ENCODE results near the gene MIB1. TPM values are rescaled to one million over a fixed set of nuclear protein-coding genes. Genes with fewer than 3 reads are reported as not detected.
A peak's percentile ranks its signal among the peaks of the same experiment; 100 is the strongest.

Gene MIB1
- total RNA-seq, 1 donor from 2014 or later: 11.0 TPM

DNA sequence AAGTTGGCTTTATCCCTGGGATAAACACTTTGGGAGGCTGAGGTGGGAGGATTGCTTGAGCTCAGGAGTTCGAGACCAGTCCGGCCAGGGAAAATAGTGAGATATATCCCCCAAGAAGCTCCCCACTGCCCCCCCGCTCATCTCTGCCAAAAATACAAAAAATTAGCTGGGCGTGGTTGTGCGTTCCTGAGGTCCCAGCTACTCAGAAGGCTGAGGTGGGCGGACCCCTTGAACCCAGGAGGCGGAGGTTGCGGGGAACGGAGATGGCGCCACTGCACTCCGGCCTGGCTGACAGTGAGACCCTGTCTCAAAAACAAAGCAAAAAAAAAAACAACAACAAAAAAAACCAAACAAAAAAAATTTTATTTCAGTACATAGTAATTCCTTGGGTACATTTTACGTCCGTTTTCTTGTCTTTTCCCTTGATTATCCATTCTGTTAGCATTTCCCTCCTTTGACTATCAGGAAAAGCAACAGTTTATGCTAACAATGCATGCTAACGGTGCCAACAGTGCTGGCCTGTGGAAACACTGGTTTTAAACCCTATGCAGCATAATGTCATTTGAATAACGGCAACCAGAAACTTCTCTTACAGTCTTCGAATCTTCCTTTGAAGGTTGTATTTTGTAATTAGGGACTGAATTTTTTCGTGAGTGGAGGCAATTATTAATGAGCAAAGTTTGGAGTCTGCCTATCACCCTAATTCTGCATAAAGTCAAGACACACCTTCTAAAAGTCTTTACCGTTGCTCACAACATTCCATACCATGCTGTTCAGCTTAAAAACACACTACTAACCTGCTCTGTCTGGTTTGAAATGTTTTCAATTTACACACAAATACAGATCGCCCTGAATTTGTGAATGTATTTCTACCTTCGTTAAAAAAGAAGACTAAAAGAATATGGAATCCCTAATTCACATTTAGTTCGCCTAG lies 721 bp upstream of the MIB1 start:
- Histone ChIP-seq H3K4me3 (peak overlapping the region; percentile 29 to 42), H3K4me1 (peaks cover 0 to 5% of the 10 kb centered on the region in 2 donors), H3K36me3 (no peaks in the 10 kb centered on the region), H3K9me3 (peaks cover 0 to 5% of the 10 kb centered on the region in 2 donors), H3K27me3 (no peaks in the 10 kb centered on the region), H3K27ac (peak overlapping the region; percentile 48 to 96)
- no peak for DNase-seq (ENCODE audit: low spot score in 2 of 2)
- intact Hi-C loops (cut with DNase I): loop anchor here (1.0 to 10.0 kb wide), 3 partner anchors 36 to 425 kb away; partner anchors contain the start of genes ABHD3 and GATA6
- TF ChIP-seq, protein P1, sequence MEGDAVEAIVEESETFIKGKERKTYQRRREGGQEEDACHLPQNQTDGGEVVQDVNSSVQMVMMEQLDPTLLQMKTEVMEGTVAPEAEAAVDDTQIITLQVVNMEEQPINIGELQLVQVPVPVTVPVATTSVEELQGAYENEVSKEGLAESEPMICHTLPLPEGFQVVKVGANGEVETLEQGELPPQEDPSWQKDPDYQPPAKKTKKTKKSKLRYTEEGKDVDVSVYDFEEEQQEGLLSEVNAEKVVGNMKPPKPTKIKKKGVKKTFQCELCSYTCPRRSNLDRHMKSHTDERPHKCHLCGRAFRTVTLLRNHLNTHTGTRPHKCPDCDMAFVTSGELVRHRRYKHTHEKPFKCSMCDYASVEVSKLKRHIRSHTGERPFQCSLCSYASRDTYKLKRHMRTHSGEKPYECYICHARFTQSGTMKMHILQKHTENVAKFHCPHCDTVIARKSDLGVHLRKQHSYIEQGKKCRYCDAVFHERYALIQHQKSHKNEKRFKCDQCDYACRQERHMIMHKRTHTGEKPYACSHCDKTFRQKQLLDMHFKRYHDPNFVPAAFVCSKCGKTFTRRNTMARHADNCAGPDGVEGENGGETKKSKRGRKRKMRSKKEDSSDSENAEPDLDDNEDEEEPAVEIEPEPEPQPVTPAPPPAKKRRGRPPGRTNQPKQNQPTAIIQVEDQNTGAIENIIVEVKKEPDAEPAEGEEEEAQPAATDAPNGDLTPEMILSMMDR (IDR thresholded peaks at IDR 0.05): no peak

DNA sequence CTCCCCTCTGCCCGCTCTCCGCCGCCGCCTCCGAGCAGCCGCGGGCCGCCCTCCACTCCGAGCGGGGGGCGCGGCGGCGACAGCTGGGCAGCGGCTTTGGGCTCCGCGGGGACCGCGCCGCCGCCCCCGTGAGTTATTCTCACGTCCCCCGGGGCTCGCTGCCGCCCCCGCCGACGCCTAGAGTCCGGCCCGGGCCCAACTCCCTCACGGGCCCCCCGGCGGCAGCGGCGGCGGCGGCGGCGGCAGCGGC lies 645 bp downstream of the MIB1 start:
- no peak for DNase-seq (ENCODE audit: low spot score in 2 of 2)

DNA sequence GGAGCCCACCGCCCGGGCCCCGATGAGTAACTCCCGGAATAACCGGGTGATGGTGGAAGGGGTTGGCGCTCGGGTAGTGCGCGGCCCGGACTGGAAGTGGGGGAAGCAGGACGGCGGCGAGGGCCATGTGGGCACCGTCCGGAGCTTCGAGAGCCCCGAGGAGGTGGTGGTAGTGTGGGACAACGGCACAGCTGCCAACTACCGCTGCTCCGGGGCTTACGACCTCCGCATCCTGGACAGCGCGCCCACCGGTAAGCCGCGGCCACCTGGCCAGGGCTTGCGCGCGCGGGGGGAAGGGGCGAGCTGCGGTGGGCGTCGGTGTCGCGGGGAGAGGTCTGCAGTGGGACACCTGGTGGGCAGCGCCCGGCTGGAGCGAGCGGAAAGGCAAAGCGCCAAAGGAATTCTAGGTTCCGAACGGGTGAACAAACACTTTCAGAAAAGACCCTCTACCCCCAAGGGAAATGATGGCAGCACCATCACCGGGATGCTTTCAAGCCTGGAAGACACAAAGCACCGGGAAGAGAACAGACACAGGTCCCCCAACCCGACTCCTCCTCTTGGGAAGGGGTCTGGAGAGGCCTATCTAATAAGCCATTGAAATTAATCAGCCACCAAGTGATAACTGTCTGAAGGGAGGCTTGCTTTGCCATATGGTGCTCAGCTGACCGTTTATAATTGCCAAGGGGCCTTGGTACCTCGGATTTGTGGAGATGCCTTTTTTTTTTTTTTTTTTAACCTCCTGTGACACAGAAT lies 1.1 kb downstream of the MIB1 start:
- no peaks in the 10 kb centered on the region for H3K36me3 ChIP-seq
- H3K4me3 ChIP-seq: peak overlapping the region; percentile 76 to 88
- peak overlapping the region; percentile 96 to 99 for H3K27ac ChIP-seq
- H3K4me1 ChIP-seq: peaks cover 0 to 5% of the 10 kb centered on the region in 2 donors
- intact Hi-C loops (cut with DNase I): loop anchor here (1.0 to 10.0 kb wide), 2 partner anchors 141 to 423 kb away; partner anchors contain the start of genes ESCO1 and GATA6
- H3K9me3 ChIP-seq: no peaks in the 10 kb centered on the region
- TF ChIP-seq, protein P1 (IDR thresholded peaks at IDR 0.05): peak in 1 of 3 experiments; percentile 2
- H3K27me3 ChIP-seq: no peaks in the 10 kb centered on the region
- peak in 1 of 2 donors; percentile 68 for DNase-seq (ENCODE audit: low spot score in 2 of 2)

More for the DNA sequence above, 645 bp downstream of the MIB1 start:
- TF ChIP-seq, protein P1 (IDR thresholded peaks at IDR 0.05): no peak
- H3K4me3 ChIP-seq: peak overlapping the region; percentile 76 to 88
- H3K27ac ChIP-seq: peak overlapping the region; percentile 96 to 99
- intact Hi-C loops (cut with DNase I): loop anchor here (1.0 to 10.0 kb wide), 2 partner anchors 141 to 424 kb away; partner anchors contain the start of genes ESCO1 and GATA6
- peaks cover 0 to 4% of the 10 kb centered on the region in 2 donors for H3K9me3 ChIP-seq
- no peaks in the 10 kb centered on the region for H3K36me3 ChIP-seq
- H3K27me3 ChIP-seq: no peaks in the 10 kb centered on the region
- H3K4me1 ChIP-seq: peaks cover 0 to 5% of the 10 kb centered on the region in 2 donors

DNA sequence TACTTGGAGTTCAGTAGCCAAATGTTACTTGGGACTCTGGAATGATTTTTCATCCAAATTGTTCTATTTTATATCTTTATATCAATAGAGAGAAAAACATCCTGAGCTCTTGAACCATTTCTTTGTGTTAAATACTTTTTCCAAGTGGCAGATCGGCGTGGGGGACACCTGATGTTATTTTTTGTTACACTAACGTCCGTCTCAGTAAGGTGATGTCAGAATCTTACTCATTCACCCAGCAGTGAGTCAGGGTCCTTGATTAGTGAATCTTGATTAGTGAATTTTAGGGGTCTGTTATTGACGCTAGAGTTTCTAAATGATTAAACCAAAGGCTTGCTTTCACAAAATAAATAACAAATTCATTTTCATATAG lies 1.7 kb downstream of the MIB1 start:
- intact Hi-C loops (cut with DNase I): loop anchor here (10.0 kb wide), 1 partner anchor 422 kb away; the partner anchor contains the start of gene GATA6
- H3K36me3 ChIP-seq: no peaks in the 10 kb centered on the region
- H3K9me3 ChIP-seq: no peaks in the 10 kb centered on the region
- DNase-seq (ENCODE audit: low spot score in 2 of 2): no peak
- peak overlapping the region; percentile 96 to 99 for H3K27ac ChIP-seq
- peaks cover 0 to 9% of the 10 kb centered on the region in 2 donors for H3K4me1 ChIP-seq
- TF ChIP-seq, protein P1 (IDR thresholded peaks at IDR 0.05): peak in 1 of 3 experiments; percentile 1
- peak overlapping the region; percentile 76 to 88 for H3K4me3 ChIP-seq
- H3K27me3 ChIP-seq: no peaks in the 10 kb centered on the region

DNA sequence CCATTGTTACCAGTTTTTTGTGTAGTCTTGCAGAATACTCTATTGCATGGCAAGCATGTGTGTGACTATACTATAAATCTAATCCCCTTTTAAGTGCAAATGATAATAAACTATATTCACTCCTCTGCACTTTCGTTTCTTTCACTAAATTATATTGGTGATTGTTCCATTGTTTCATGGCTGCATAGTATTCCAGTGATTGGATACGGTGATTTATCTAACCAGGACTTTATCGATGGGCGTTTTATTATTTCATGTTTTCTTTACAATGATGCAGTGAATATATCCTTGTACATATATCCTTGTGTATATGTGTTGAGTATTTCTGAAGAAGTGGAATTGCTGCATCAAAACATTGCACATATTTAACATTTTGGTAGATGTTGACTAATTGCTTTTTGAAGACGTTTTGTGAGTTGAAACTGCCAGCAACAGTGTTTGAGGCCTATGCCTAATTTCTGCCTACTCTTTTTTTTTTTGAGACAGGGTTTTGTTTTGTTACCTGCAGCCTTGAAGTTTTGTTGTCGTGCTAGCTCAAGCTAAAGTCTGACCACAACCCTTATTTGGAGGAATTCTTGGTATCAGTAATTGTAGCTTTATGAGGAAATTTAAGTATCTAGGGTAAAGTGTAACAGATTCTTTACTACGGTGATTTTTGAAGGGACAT lies 2.7 kb downstream of the MIB1 start:
- Histone ChIP-seq H3K9me3 (no peaks in the 10 kb centered on the region), H3K4me1 (peaks cover 0 to 9% of the 10 kb centered on the region in 2 donors), H3K36me3 (no peaks in the 10 kb centered on the region), H3K4me3 (peak overlapping the region; percentile 12 to 88), H3K27ac (peak overlapping the region in 1 of 2 donors; percentile 7), H3K27me3 (no peaks in the 10 kb centered on the region)
- DNase-seq (ENCODE audit: low spot score in 2 of 2): no peak
- TF ChIP-seq, protein P1 (IDR thresholded peaks at IDR 0.05): no peak
- intact Hi-C loops (cut with DNase I): loop anchor here (10.0 kb wide), 1 partner anchor 422 kb away; the partner anchor contains the start of gene GATA6

Measured in ascending aorta (tissue), 2 donors.